HepG2 (cell line): ENCODE data around the gene LYRM4. TPM values are rescaled to one million over a fixed set of nuclear protein-coding genes. Genes with fewer than 3 reads are reported as not detected.

Source experiments
- ATAC-seq: fragments of 200-7000 bp; cut with Tn5 transposase; 3 replicates; pipeline ENCODE4 v1.9.1; 2020; ENCODE audit warnings: mild to moderate bottlenecking, moderate library complexity
- BruUV-seq: library from RNA; stranded (reverse); fragments of 400-500 nt; replicated peaks from 2 replicates; lab custom pipeline; 2021; lab: Mats Ljungman, UMichigan
- CTCF ChIA-PET: fragments of 300-600 bp; formaldehyde crosslinking; extraction: SDS; loops from one replicate; lab custom pipeline; 2021; ENCODE audit warnings: low total read pairs, inconsistent platforms, low intra/inter-chr PET ratio; lab: Yijun Ruan, JAX
- POLR2A ChIA-PET: fragments of 350-600 bp; sonication (Branson Sonifier 250); formaldehyde crosslinking; loops from one replicate; lab custom pipeline; 2020; ENCODE audit warnings: antibody characterized with exemption, inconsistent platforms; lab: Yijun Ruan, JAX
- DNase-seq: peaks from one replicate; pipeline ENCODE4 v3.0.0-alpha.2; 2015; ENCODE audit warnings: low spot score
- FAIRE-seq: peaks from 3 replicates; lab custom pipeline; 2011; peaks lifted over from hg19 to GRCh38; lab: Jason Lieb, UNC
- H2AFZ ChIP-seq: one replicate; pipeline ENCODE4 v1.6.1; 2011; ENCODE audit warnings: low read length, inconsistent platforms
- H3K27ac ChIP-seq: fragments of 300-600 bp; 3 replicates; pipeline ENCODE4 v1.8.0; 2011; ENCODE audit warnings: mixed run types, mild to moderate bottlenecking, mixed read lengths, low read length, inconsistent platforms; ENCODE audit not compliant: insufficient read depth; ENCODE audit errors: extremely low read length
- H3K27me3 ChIP-seq, 2 experiments: fragments of 200-600 bp in 1 of 2; 2 replicates in 1 of 2; 3 replicates in 1 of 2; pipeline versions ENCODE4 v1.6.0 to v1.8.0; 2011; ENCODE audit warnings: low read length in 2 of 2, mild to moderate bottlenecking in 2 of 2, moderate library complexity in 2 of 2, inconsistent platforms in 1 of 2; ENCODE audit not compliant: insufficient read depth in 2 of 2, control insufficient read depth in 1 of 2
- H3K36me3 ChIP-seq, 2 experiments: fragments of 200-600 bp in 1 of 2; replicated peaks in 1 of 2; 2 replicates in 1 of 2; 3 replicates in 1 of 2; pipeline versions ENCODE4 v1.5.1 to v1.8.0; 2011; ENCODE audit warnings: low read length in 2 of 2, inconsistent platforms in 1 of 2; ENCODE audit not compliant: insufficient read depth in 2 of 2, control insufficient read depth in 1 of 2
- H3K4me1 ChIP-seq: 2 replicates; pipeline ENCODE4 v1.5.1; 2012; ENCODE audit warnings: low read length, inconsistent platforms; ENCODE audit not compliant: insufficient read depth
- H3K4me2 ChIP-seq: 2 replicates; pipeline ENCODE4 v1.6.0; 2011; ENCODE audit warnings: low read depth, low read length, inconsistent platforms
- H3K4me3 ChIP-seq, 3 experiments: fragments of 200-600 bp in 1 of 3; sonication (generic), shearing (Covaris generic) in 1 of 3; replicated peaks in 1 of 3; 2 replicates each; pipeline ENCODE4 v1.5.1; 2011 to 2016; ENCODE audit warnings: low read length in 3 of 3, inconsistent platforms in 2 of 3, low read depth in 2 of 3, mild to moderate bottlenecking in 2 of 3, control low read depth in 1 of 3, mixed read lengths in 1 of 3; ENCODE audit not compliant: insufficient read depth in 1 of 3
- H3K79me2 ChIP-seq: one replicate; pipeline ENCODE4 v1.6.1; 2011; ENCODE audit warnings: low read length, inconsistent platforms; ENCODE audit not compliant: insufficient read depth
- H3K9ac ChIP-seq: 2 replicates; pipeline ENCODE4 v1.6.0; 2011; ENCODE audit warnings: mild to moderate bottlenecking, low read depth, low read length, inconsistent platforms; ENCODE audit not compliant: insufficient read depth
- H3K9me3 ChIP-seq: 2 replicates; pipeline ENCODE4 v1.5.1; 2012; ENCODE audit warnings: mild to moderate bottlenecking, low read length
- H4K20me1 ChIP-seq: 2 replicates; pipeline ENCODE4 v1.6.0; 2011; ENCODE audit warnings: inconsistent platforms, mild to moderate bottlenecking, low read length, moderate library complexity; ENCODE audit not compliant: insufficient read depth
- CENPX ChIP-seq: sonication (generic); formaldehyde crosslinking; IDR thresholded peaks from 2 replicates; pipeline ENCODE4 v1.9.0; 2021; ENCODE audit warnings: mild to moderate bottlenecking, missing genetic modification reagents, moderate library complexity
- DNMT3B ChIP-seq: conservative IDR thresholded peaks from 2 replicates; pipeline ENCODE4 v1.6.1; 2016; ENCODE audit warnings: missing biosample characterization, control low read depth
- FLYWCH1 ChIP-seq: sonication (generic); formaldehyde crosslinking; IDR thresholded peaks from 2 replicates; pipeline ENCODE4 v1.8.1; 2023; ENCODE audit warnings: mild to moderate bottlenecking, missing genetic modification reagents
- GZF1 ChIP-seq: sonication (generic); formaldehyde crosslinking; IDR thresholded peaks from 2 replicates; pipeline ENCODE4 v1.5.1; 2020; ENCODE audit warnings: mild to moderate bottlenecking, missing genetic modification reagents
- PRPF4 ChIP-seq: fragments of 200-400 bp; formaldehyde crosslinking; IDR thresholded peaks from 2 replicates; pipeline ENCODE4 v1.6.1; 2016; ENCODE audit warnings: low read length, low read depth; ENCODE audit not compliant: poor library complexity, severe bottlenecking
- SRY ChIP-seq: sonication (generic); formaldehyde crosslinking; IDR thresholded peaks from 2 replicates; pipeline ENCODE4 v1.8.0; 2022; ENCODE audit warnings: mild to moderate bottlenecking, missing genetic modification reagents
- ZC3H13 ChIP-seq: sonication (generic); formaldehyde crosslinking; IDR thresholded peaks from 2 replicates; pipeline ENCODE4 v1.8.1; 2023; ENCODE audit warnings: mild to moderate bottlenecking, missing genetic modification reagents, moderate library complexity
- ZNF552 ChIP-seq: sonication (generic); formaldehyde crosslinking; IDR thresholded peaks from 2 replicates; pipeline ENCODE4 v1.9.0; 2022; ENCODE audit warnings: missing genetic modification reagents, mild to moderate bottlenecking, borderline replicate concordance
- ZNF83 ChIP-seq: sonication (generic); formaldehyde crosslinking; IDR thresholded peaks from 2 replicates; pipeline ENCODE4 v1.4.0; 2020; ENCODE audit warnings: missing genetic modification reagents, mild to moderate bottlenecking, borderline replicate concordance
- WGBS: methylation state at CpG from one replicate; pipeline ENCODE4 v1.1.6; 2017; ENCODE audit warnings: low lambda C conversion rate; 5-methylcytosine and 5-hydroxymethylcytosine counted together
- in situ Hi-C: cut with HindIII; loops from 2 replicates; pipeline ENCODE4 v1.10.0; 2017; ENCODE audit warnings: low pct_unique_long_range_greater_than_20kb; ENCODE audit not compliant: extremely low pct_ligation_motif_present
- intact Hi-C: fragments of 100-400 bp; cut with micrococcal nuclease; formaldehyde crosslinking; loops from one replicate; pipeline ENCODE4 v1.10.0; 2022; ENCODE audit not compliant: unreplicated experiment
- polyA plus RNA-seq, 8 experiments: library from polyadenylated mRNA; depleted of rRNA in 3 of 8; stranded (reverse) in 7 of 8; unstranded in 1 of 8; fragments of >200 nt; fragmentation: Illumina TruSeq in 4 of 8; extraction: Trizol in 4 of 8; gene quantifications; 2 replicates each; pipeline versions ENCODE4 v1.2.1 to v1.2.3, GENCODE V29; 2011 to 2016; ENCODE audit warnings: low read depth in 4 of 8, missing spikeins in 1 of 8, mixed read lengths in 1 of 8; ENCODE audit not compliant: insufficient read depth in 1 of 8
- total RNA-seq, 5 experiments: library from RNA; depleted of rRNA; stranded (reverse); fragments of >200 nt; fragmentation: Illumina TruSeq; extraction: Trizol; gene quantifications; 2 replicates each; pipeline ENCODE4 v1.2.3, GENCODE V29; 2016; ENCODE audit warnings: low read depth in 1 of 5
- TF ChIP-seq, protein P1 (sequence below): sonication (generic); formaldehyde crosslinking; IDR thresholded peaks from 2 replicates; pipeline ENCODE4 v1.9.0; 2021; ENCODE audit warnings: missing genetic modification reagents, borderline replicate concordance
- TF ChIP-seq, protein P2 (sequence below): sonication (generic); formaldehyde crosslinking; IDR thresholded peaks from 2 replicates; pipeline ENCODE4 v1.5.0; 2020; ENCODE audit warnings: mild to moderate bottlenecking, missing genetic modification reagents
- TF ChIP-seq, protein P3 (sequence below): sonication (generic); formaldehyde crosslinking; conservative IDR thresholded peaks from 2 replicates; pipeline ENCODE4 v1.8.0; 2022; ENCODE audit warnings: missing genetic modification reagents
- TF ChIP-seq, protein P4 (sequence below): sonication (generic); formaldehyde crosslinking; IDR thresholded peaks from 2 replicates; pipeline ENCODE4 v1.4.0; 2020; ENCODE audit warnings: low read depth, missing genetic modification reagents

The LYRM4 gene
- total and polyA plus RNA-seq, 2 of the 13 experiments (the other 11 are each of a cell fraction or from before 2014, with no cell fraction given), result 64.6 to 67.5 TPM

DNA sequence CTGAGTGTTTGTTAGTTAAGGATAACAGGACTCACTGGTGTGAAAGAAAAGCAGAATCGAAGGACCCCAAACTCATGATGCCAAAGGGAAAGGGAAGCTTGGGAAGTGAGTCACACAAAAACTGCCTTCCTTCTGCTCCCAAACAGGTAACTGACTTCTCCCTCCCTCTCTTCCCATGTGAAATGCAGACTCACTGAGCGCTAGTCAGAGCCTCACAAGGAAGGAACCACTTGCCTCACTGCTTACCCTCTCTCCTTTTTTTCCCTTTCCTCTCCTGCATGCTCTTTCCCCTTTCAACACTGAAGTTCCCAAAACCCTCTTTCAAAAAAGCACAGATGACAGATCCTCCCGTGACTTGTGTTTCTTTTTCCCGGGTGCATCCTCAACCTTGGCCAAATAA is 56.4 kb downstream of the LYRM4 start:
- Histone ChIP-seq H3K79me2 (peaks cover 10% of the 10 kb centered on the region), H2AFZ (no peak overlapping the region), H3K27ac (no peak overlapping the region), H3K4me1 (peaks cover 50% of the 10 kb centered on the region), H3K9ac (no peak overlapping the region), H4K20me1 (no peaks in the 10 kb centered on the region), H3K27me3 (no peaks in the 10 kb centered on the region), H3K9me3 (no peaks in the 10 kb centered on the region), H3K4me3 (no peak overlapping the region), H3K36me3 (peaks cover 2 to 18% of the 10 kb centered on the region in 2 experiments; a peak in 4 of 5 replicates), H3K4me2 (no peak overlapping the region)
- 97% methylated on average over 4 of the region's 4 CpGs for WGBS
- intact Hi-C loops (no loop called here), in situ Hi-C loops (no loop called here)
- POLR2A ChIA-PET, result no interaction called here
- FAIRE-seq (no peak), ATAC-seq (no peak), DNase-seq (no peak)
- BruUV-seq, result no TSS peak
- CTCF ChIA-PET, result no interaction called here
- TF ChIP-seq, protein P1, sequence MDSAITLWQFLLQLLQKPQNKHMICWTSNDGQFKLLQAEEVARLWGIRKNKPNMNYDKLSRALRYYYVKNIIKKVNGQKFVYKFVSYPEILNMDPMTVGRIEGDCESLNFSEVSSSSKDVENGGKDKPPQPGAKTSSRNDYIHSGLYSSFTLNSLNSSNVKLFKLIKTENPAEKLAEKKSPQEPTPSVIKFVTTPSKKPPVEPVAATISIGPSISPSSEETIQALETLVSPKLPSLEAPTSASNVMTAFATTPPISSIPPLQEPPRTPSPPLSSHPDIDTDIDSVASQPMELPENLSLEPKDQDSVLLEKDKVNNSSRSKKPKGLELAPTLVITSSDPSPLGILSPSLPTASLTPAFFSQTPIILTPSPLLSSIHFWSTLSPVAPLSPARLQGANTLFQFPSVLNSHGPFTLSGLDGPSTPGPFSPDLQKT, result no peak
- TF ChIP-seq, protein P2, sequence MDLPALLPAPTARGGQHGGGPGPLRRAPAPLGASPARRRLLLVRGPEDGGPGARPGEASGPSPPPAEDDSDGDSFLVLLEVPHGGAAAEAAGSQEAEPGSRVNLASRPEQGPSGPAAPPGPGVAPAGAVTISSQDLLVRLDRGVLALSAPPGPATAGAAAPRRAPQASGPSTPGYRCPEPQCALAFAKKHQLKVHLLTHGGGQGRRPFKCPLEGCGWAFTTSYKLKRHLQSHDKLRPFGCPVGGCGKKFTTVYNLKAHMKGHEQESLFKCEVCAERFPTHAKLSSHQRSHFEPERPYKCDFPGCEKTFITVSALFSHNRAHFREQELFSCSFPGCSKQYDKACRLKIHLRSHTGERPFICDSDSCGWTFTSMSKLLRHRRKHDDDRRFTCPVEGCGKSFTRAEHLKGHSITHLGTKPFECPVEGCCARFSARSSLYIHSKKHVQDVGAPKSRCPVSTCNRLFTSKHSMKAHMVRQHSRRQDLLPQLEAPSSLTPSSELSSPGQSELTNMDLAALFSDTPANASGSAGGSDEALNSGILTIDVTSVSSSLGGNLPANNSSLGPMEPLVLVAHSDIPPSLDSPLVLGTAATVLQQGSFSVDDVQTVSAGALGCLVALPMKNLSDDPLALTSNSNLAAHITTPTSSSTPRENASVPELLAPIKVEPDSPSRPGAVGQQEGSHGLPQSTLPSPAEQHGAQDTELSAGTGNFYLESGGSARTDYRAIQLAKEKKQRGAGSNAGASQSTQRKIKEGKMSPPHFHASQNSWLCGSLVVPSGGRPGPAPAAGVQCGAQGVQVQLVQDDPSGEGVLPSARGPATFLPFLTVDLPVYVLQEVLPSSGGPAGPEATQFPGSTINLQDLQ (CRISPR knock-in tag), result no peak
- TF ChIP-seq FLYWCH1 (CRISPR knock-in tag) (no peak), ZNF552 (no peak), ZNF83 (CRISPR knock-in tag) (no peak), DNMT3B (CRISPR knock-in tag) (no peak), ZC3H13 (CRISPR knock-in tag) (no peak), GZF1 (CRISPR knock-in tag) (no peak), PRPF4 (no peak), CENPX (CRISPR knock-in tag) (no peak), SRY (CRISPR knock-in tag) (no peak)
- TF ChIP-seq, protein P3, sequence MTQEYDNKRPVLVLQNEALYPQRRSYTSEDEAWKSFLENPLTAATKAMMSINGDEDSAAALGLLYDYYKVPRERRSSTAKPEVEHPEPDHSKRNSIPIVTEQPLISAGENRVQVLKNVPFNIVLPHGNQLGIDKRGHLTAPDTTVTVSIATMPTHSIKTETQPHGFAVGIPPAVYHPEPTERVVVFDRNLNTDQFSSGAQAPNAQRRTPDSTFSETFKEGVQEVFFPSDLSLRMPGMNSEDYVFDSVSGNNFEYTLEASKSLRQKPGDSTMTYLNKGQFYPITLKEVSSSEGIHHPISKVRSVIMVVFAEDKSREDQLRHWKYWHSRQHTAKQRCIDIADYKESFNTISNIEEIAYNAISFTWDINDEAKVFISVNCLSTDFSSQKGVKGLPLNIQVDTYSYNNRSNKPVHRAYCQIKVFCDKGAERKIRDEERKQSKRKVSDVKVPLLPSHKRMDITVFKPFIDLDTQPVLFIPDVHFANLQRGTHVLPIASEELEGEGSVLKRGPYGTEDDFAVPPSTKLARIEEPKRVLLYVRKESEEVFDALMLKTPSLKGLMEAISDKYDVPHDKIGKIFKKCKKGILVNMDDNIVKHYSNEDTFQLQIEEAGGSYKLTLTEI (CRISPR knock-in tag), result no peak
- TF ChIP-seq, protein P4, sequence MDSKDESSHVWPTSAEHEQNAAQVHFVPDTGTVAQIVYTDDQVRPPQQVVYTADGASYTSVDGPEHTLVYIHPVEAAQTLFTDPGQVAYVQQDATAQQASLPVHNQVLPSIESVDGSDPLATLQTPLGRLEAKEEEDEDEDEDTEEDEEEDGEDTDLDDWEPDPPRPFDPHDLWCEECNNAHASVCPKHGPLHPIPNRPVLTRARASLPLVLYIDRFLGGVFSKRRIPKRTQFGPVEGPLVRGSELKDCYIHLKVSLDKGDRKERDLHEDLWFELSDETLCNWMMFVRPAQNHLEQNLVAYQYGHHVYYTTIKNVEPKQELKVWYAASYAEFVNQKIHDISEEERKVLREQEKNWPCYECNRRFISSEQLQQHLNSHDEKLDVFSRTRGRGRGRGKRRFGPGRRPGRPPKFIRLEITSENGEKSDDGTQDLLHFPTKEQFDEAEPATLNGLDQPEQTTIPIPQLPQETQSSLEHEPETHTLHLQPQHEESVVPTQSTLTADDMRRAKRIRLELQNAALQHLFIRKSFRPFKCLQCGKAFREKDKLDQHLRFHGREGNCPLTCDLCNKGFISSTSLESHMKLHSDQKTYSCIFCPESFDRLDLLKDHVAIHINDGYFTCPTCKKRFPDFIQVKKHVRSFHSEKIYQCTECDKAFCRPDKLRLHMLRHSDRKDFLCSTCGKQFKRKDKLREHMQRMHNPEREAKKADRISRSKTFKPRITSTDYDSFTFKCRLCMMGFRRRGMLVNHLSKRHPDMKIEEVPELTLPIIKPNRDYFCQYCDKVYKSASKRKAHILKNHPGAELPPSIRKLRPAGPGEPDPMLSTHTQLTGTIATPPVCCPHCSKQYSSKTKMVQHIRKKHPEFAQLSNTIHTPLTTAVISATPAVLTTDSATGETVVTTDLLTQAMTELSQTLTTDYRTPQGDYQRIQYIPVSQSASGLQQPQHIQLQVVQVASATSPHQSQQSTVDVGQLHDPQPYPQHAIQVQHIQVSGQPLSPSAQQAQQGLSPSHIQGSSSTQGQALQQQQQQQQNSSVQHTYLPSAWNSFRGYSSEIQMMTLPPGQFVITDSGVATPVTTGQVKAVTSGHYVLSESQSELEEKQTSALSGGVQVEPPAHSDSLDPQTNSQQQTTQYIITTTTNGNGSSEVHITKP (CRISPR knock-in tag), result no peak
